A549 (cell line): ENCODE data around the gene FSD1. TPM values are rescaled to one million over a fixed set of nuclear protein-coding genes. Genes with fewer than 3 reads are reported as not detected.

Source experiments
- ATAC-seq, 2 experiments: fragments of 200-7000 bp in 1 of 2; fragments of >200 bp in 1 of 2; cut with Nextera tagmentation in 1 of 2; cut with Tn5 transposase in 1 of 2; 3 replicates each; pipeline versions ENCODE4 v1.8.0 to v1.9.1; 2018 to 2020; ENCODE audit warnings: mild to moderate bottlenecking in 1 of 2, moderate library complexity in 1 of 2
- CTCF ChIA-PET: fragments of 300-600 bp; sonication (Branson Sonifier 250); formaldehyde crosslinking; extraction: SDS; loops from one replicate; lab custom pipeline; 2021; ENCODE audit warnings: antibody characterized with exemption, inconsistent platforms; lab: Yijun Ruan, JAX
- POLR2A ChIA-PET: fragments of 350-600 bp; formaldehyde crosslinking; extraction: SDS; loops from one replicate; lab custom pipeline; 2021; ENCODE audit warnings: antibody characterized with exemption, inconsistent platforms; lab: Yijun Ruan, JAX
- DNase-seq, 2 experiments: peaks; one replicate each; pipeline versions ENCODE4 v3.0.0 to v3.0.0-alpha.2; 2011 to 2016; ENCODE audit warnings: low read depth in 1 of 2, low spot score in 1 of 2
- FAIRE-seq: peaks from 2 replicates; lab custom pipeline; 2011; peaks lifted over from hg19 to GRCh38; lab: Jason Lieb, UNC
- H3K27ac ChIP-seq, 2 experiments: fragments of >200 bp; sonication (Bioruptor Twin); formaldehyde crosslinking; 3 replicates each; pipeline ENCODE4 v1.5.1; 2016 to 2017
- H3K4me1 ChIP-seq: fragments of >200 bp; sonication (Bioruptor Twin); formaldehyde crosslinking; 3 replicates; pipeline ENCODE4 v1.6.1; 2016
- H3K4me2 ChIP-seq: fragments of >200 bp; sonication (Bioruptor Twin); formaldehyde crosslinking; 3 replicates; pipeline ENCODE4 v1.6.1; 2016
- H3K4me3 ChIP-seq: fragments of >200 bp; sonication (Bioruptor Twin); formaldehyde crosslinking; 3 replicates; pipeline ENCODE4 v1.5.1; 2016
- H3K9me3 ChIP-seq: fragments of >200 bp; sonication (Bioruptor Twin); formaldehyde crosslinking; 3 replicates; pipeline ENCODE4 v1.6.1; 2016
- BHLHE40 ChIP-seq: IDR thresholded peaks from 2 replicates; pipeline ENCODE4 v1.6.1; 2012; ENCODE audit warnings: low read depth, low read length, inconsistent platforms
- CBX8 ChIP-seq: fragments of 200-600 bp; sonication (generic); IDR thresholded peaks from 2 replicates; pipeline ENCODE4 v1.6.1; 2016
- CEBPB ChIP-seq, 2 experiments: fragments of >200 bp in 1 of 2; sonication (Bioruptor Twin) in 1 of 2; formaldehyde crosslinking in 1 of 2; IDR thresholded peaks; 2 replicates each; pipeline ENCODE4 v1.6.1; 2012 to 2016
- CHD2 ChIP-seq: fragments of 150-350 bp; IDR thresholded peaks from 2 replicates; pipeline ENCODE4 v1.6.1; 2014; ENCODE audit warnings: low read length; ENCODE audit not compliant: partially characterized antibody
- CHD4 ChIP-seq: fragments of 200-600 bp; sonication (generic); IDR thresholded peaks from 2 replicates; pipeline ENCODE4 v1.6.1; 2016; ENCODE audit warnings: antibody characterized with exemption, mild to moderate bottlenecking, borderline replicate concordance
- EHMT2 ChIP-seq: fragments of 200-600 bp; sonication (generic); IDR thresholded peaks from 2 replicates; pipeline ENCODE4 v1.6.1; 2016; ENCODE audit warnings: antibody characterized with exemption, low read depth, mild to moderate bottlenecking, moderate library complexity
- ELK1 ChIP-seq: fragments of 150-350 bp; IDR thresholded peaks from 2 replicates; pipeline ENCODE4 v1.6.1; 2014; ENCODE audit warnings: low read depth, mild to moderate bottlenecking, low read length
- FOSL2 ChIP-seq, 2 experiments: fragments of 450-650 bp in 1 of 2; fragments of >200 bp in 1 of 2; sonication (Bioruptor Twin) in 1 of 2; formaldehyde crosslinking; IDR thresholded peaks; 2 replicates each; pipeline versions ENCODE4 v1.5.0 to v1.6.1; 2016 to 2020; ENCODE audit warnings: mild to moderate bottlenecking in 1 of 2, moderate library complexity in 1 of 2
- HES2 ChIP-seq: fragments of >200 bp; sonication (Bioruptor Twin); formaldehyde crosslinking; IDR thresholded peaks from 2 replicates; pipeline ENCODE4 v1.6.1; 2016
- HOXB13 ChIP-seq: fragments of 250-450 bp; sonication (Bioruptor Pico); IDR thresholded peaks from 2 replicates; pipeline ENCODE4 v1.5.0; 2020; ENCODE audit warnings: low read depth, mild to moderate bottlenecking, moderate library complexity
- JUN ChIP-seq, 2 experiments: fragments of >200 bp; sonication (Bioruptor Twin); formaldehyde crosslinking; IDR thresholded peaks; 2 replicates in 1 of 2; 3 replicates in 1 of 2; pipeline ENCODE4 v1.6.1; 2016 to 2017
- MYC ChIP-seq: IDR thresholded peaks from 2 replicates; pipeline ENCODE4 v1.6.1; 2012; ENCODE audit warnings: mild to moderate bottlenecking, inconsistent platforms, low read length, improper control_type of control experiment, borderline replicate concordance
- NPAS2 ChIP-seq: fragments of 250-450 bp; sonication (Bioruptor Pico); IDR thresholded peaks from 2 replicates; pipeline ENCODE4 v1.8.0; 2022; ENCODE audit warnings: mild to moderate bottlenecking, moderate library complexity, borderline replicate concordance
- NR3C1 ChIP-seq: fragments of >200 bp; sonication (Bioruptor Twin); formaldehyde crosslinking; IDR thresholded peaks from 3 replicates; pipeline ENCODE4 v1.6.1; 2017
- PHF8 ChIP-seq: fragments of 200-600 bp; sonication (generic); IDR thresholded peaks from 2 replicates; pipeline ENCODE4 v1.6.1; 2016; ENCODE audit warnings: low read depth, mild to moderate bottlenecking, antibody characterized with exemption, moderate library complexity, borderline replicate concordance
- POLR2AphosphoS2 ChIP-seq: conservative IDR thresholded peaks from 2 replicates; pipeline ENCODE4 v1.6.1; 2012; ENCODE audit warnings: low read length, improper control_type of control experiment, inconsistent platforms
- RARB ChIP-seq: fragments of 250-450 bp; sonication (Bioruptor Pico); IDR thresholded peaks from 2 replicates; pipeline ENCODE4 v1.8.0; 2021; ENCODE audit warnings: mild to moderate bottlenecking, moderate library complexity
- RNF2 ChIP-seq: fragments of 200-600 bp; sonication (generic); IDR thresholded peaks from 2 replicates; pipeline ENCODE4 v1.6.1; 2016; ENCODE audit warnings: low read depth, mild to moderate bottlenecking, antibody characterized with exemption, moderate library complexity, borderline replicate concordance
- SMC3 ChIP-seq: fragments of >200 bp; sonication (Bioruptor Twin); formaldehyde crosslinking; IDR thresholded peaks from 3 replicates; pipeline ENCODE4 v1.6.1; 2018; ENCODE audit warnings: inconsistent platforms
- SREBF2 ChIP-seq: fragments of 450-650 bp; IDR thresholded peaks from 2 replicates; pipeline ENCODE4 v1.6.1; 2014; ENCODE audit warnings: mild to moderate bottlenecking, moderate library complexity
- TP53 ChIP-seq: fragments of 250-450 bp; sonication (Bioruptor Pico); IDR thresholded peaks from 2 replicates; pipeline ENCODE4 v1.5.0; 2021; ENCODE audit warnings: mild to moderate bottlenecking, moderate library complexity
- USF2 ChIP-seq: fragments of 450-650 bp; IDR thresholded peaks from 2 replicates; pipeline ENCODE4 v1.6.1; 2014; ENCODE audit warnings: antibody characterized with exemption
- ZNF302 ChIP-seq: fragments of 250-450 bp; sonication (Bioruptor Pico); IDR thresholded peaks from 2 replicates; pipeline ENCODE4 v1.9.0; 2021; ENCODE audit warnings: inconsistent platforms, mild to moderate bottlenecking, moderate library complexity
- WGBS: methylation state at CpG from one replicate; pipeline ENCODE4 v1.1.6; 2017; ENCODE audit errors: missing lambda C conversion rate; 5-methylcytosine and 5-hydroxymethylcytosine counted together
- polyA minus RNA-seq: library from RNA; depleted of rRNA, polyadenylated mRNA; stranded (reverse); fragments of >200 nt; gene quantifications from 2 replicates; pipeline ENCODE4 v1.2.3, GENCODE V29; 2011; rRNA and poly(A)+ RNA removed
- polyA plus RNA-seq, 4 experiments: library from polyadenylated mRNA; depleted of rRNA in 3 of 4; stranded (reverse); fragments of >200 nt; fragmentation: RNase III in 1 of 4; extraction: RNeasy Plus Mini Kit Qiagen cat#74134 plus additional on column Dnase treatment in 1 of 4; gene quantifications; 2 replicates in 3 of 4; 3 replicates in 1 of 4; pipeline ENCODE4 v1.2.3, GENCODE V29; 2011 to 2017
- TF ChIP-seq, protein P1 (sequence below): fragments of >200 bp; sonication (Bioruptor Twin); formaldehyde crosslinking; IDR thresholded peaks from 3 replicates; pipeline ENCODE4 v1.5.1; 2016

The FSD1 gene
- polyA plus RNA-seq (2011; rRNA removed) (3.3 and 3.5 TPM in 2 replicates), polyA plus RNA-seq (2017; fragmentation: RNase III; extraction: RNeasy Plus Mini Kit Qiagen cat#74134 plus additional on column Dnase treatment) (10.4 to 13.2 TPM (median 12.8 TPM) in 3 replicates), polyA minus RNA-seq (3.4 and 8.0 TPM in 2 replicates)
- polyA plus RNA-seq (2012; cell fraction: cytosol; rRNA removed), result 11.5 and 16.8 TPM in 2 replicates
- polyA plus RNA-seq (2012; cell fraction: nucleus; rRNA removed), result 28.8 and 36.1 TPM in 2 replicates

- POLR2A ChIA-PET, result no interaction called here
- Histone ChIP-seq H3K9me3 (no peaks in the 10 kb centered on the region), H3K4me1 (no peaks in the 10 kb centered on the region), H3K4me2 (peak within 1 kb of the TSS; percentile 71), H3K27ac (peak within 1 kb of the TSS; percentile 66 to 94), H3K4me3 (peak within 1 kb of the TSS; percentile 59)
- FAIRE-seq, result no peak
- DNase-seq, result peak; percentile 52 to 89
- no peak for TF ChIP-seq JUN (IDR thresholded peaks at IDR 0.05)
- TF ChIP-seq CHD2, result no peak
- no peak for TF ChIP-seq HOXB13
- TF ChIP-seq HES2, result no peak
- TF ChIP-seq SREBF2, result no peak
- TF ChIP-seq BHLHE40, result no peak
- 60% methylated on average over 2 of the region's 63 CpGs for WGBS
- CTCF ChIA-PET, result interaction anchor here (1.0 kb wide), 1 partner anchor 48 kb away, joined by 3 read pairs; no protein-coding TSS in a partner anchor
- ATAC-seq, result peak; percentile 94 to 96
These were observed at the start of gene FSD1 for GRCh38 chr19:4304538-4305256. TSS of gene FSD1 (plus strand) at chr19:4304598. CDS start at chr19:4304747, 149 bp downstream.

- DNase-seq (peak in 1 of 2 experiments; percentile 39), ATAC-seq (no peak), FAIRE-seq (no peak)
- Histone ChIP-seq H3K4me2 (no peak overlapping the region), H3K9me3 (peaks cover 11% of the 10 kb centered on the region; the same call in 2 of the 3 replicates), H3K4me3 (no peak overlapping the region), H3K4me1 (no peaks in the 10 kb centered on the region), H3K27ac (no peak overlapping the region)
- TF ChIP-seq NPAS2 (CRISPR knock-in tag), result no peak
- TF ChIP-seq SMC3, result no peak
- TF ChIP-seq, protein P1, sequence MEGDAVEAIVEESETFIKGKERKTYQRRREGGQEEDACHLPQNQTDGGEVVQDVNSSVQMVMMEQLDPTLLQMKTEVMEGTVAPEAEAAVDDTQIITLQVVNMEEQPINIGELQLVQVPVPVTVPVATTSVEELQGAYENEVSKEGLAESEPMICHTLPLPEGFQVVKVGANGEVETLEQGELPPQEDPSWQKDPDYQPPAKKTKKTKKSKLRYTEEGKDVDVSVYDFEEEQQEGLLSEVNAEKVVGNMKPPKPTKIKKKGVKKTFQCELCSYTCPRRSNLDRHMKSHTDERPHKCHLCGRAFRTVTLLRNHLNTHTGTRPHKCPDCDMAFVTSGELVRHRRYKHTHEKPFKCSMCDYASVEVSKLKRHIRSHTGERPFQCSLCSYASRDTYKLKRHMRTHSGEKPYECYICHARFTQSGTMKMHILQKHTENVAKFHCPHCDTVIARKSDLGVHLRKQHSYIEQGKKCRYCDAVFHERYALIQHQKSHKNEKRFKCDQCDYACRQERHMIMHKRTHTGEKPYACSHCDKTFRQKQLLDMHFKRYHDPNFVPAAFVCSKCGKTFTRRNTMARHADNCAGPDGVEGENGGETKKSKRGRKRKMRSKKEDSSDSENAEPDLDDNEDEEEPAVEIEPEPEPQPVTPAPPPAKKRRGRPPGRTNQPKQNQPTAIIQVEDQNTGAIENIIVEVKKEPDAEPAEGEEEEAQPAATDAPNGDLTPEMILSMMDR, result no peak
- no peak for TF ChIP-seq EHMT2
- no peak for TF ChIP-seq TP53 (CRISPR knock-in tag)
- TF ChIP-seq MYC, result no peak
- TF ChIP-seq CHD4, result no peak
- ChIA-PET CTCF (interaction anchor here (0.9 to 2.4 kb wide), 5 partner anchors 8 to 96 kb away, joined by 3 to 17 read pairs (median 5); partner anchors contain the start of gene YJU2), POLR2A (no interaction called here)
- WGBS, result 95% methylated on average over 4 of the region's 4 CpGs
These were observed 47.8 kb upstream of the FSD1 start for GRCh38 chr19:4256563-4256962.

DNA sequence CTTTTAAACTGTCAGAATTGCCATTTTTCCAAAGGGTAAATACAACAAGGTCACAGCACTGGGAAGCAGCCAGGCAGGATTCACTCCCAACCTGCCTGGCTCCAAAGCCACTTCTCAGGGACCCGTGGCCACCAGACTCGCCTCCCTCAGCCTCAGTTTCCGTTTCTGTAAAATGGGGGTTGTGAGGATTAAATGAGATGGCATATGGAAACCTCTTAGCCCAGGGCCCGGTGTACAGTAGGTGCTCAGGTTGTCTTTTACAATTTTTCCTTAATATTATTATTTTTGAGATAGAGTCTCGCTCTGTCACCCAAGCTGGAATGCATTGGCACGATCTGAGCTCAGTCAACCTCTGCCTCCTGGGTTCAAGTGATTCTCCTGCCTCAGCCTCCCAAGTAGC is 47.4 kb upstream of the FSD1 start:
- Histone ChIP-seq H3K9me3 (peaks cover 11% of the 10 kb centered on the region; the same call in 2 of the 3 replicates), H3K4me1 (no peaks in the 10 kb centered on the region), H3K4me2 (no peak overlapping the region), H3K4me3 (no peak overlapping the region), H3K27ac (no peak overlapping the region)
- no peak for ATAC-seq
- WGBS, result 83% methylated on average over 6 of the region's 6 CpGs
- TF ChIP-seq ELK1 (no peak), EHMT2 (no peak), TP53 (CRISPR knock-in tag) (no peak), RARB (no peak), CEBPB (IDR thresholded peaks at IDR 0.05) (no peak), SREBF2 (no peak), POLR2AphosphoS2 (no peak), CBX8 (no peak), ZNF302 (CRISPR knock-in tag) (no peak), USF2 (no peak), PHF8 (no peak), NR3C1 (no peak), FOSL2 (IDR thresholded peaks at IDR 0.05) (no peak), FOSL2 (CRISPR knock-in tag; IDR thresholded peaks at IDR 0.05) (no peak), RNF2 (no peak), BHLHE40 (no peak)
- POLR2A ChIA-PET, result no interaction called here
- CTCF ChIA-PET, result interaction anchor here (0.9 to 1.9 kb wide), 4 partner anchors 8 to 96 kb away, joined by 3 to 5 read pairs (median 4); partner anchors contain the start of gene YJU2
- no peak for FAIRE-seq
- no peak for DNase-seq
